Measurements from ENCODE around the gene ALKAL2.

ALKAL2 gene

DNA sequence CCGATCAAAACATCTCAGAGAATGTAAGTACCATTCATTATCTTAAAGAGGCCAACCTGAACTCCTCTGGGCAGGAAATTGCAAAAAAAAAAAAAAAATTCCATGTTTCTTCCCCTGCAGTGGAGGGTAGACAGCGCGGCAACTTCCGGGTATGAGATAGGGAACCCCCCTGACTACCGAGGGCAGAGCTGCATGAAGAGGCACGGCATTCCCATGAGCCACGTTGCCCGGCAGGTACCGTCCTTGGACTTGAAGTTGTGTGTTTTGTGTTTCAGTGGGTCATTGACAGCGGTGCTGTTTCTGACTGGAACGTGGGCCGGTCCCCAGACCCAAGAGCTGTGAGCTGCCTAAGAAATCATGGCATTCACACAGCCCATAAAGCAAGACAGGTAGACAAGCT lies 16.0 kb downstream of the ALKAL2 start:
- DNase-seq (ENCODE audit: low read depth in 2 of 2) = no peak

- no peak for DNase-seq (ENCODE audit: low read depth in 2 of 2)
Observed at GRCh38 chr2:270861-271260, 17.0 kb downstream of the ALKAL2 start.

DNA sequence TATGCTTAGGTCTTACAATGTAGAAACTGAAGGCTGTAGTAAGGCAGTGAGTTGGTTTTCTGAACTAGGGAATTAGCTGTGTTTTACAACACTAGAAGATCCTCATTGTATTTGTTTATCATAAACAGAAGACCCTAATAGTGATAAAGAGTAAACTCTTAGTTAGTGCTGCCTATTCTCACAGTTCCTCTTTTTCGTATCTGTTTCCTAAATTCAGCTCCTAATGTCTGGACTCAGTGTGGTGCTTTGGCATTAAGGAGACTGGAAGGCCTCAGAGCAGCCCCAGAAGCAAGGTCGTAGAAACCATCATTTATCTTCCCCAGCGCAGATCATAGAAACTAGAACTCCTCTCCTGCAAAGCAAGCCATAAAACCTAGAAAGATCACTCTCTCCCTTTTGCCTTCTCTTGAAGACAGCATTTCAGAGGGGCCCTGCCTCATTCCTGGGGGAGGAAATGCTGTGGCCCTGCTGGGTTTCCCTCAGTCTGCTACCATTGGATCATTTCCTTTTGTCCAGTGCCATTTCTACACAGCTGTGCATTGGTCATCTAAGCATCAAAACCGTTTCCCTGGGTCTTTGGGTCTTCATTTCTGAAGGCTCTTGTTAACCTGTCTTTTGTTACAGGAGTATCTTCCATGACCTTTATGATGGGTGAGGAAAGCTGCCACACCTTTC lies 18.4 kb downstream of the ALKAL2 start:
- DNase-seq (ENCODE audit: low read depth in 2 of 2) = no peak

DNA sequence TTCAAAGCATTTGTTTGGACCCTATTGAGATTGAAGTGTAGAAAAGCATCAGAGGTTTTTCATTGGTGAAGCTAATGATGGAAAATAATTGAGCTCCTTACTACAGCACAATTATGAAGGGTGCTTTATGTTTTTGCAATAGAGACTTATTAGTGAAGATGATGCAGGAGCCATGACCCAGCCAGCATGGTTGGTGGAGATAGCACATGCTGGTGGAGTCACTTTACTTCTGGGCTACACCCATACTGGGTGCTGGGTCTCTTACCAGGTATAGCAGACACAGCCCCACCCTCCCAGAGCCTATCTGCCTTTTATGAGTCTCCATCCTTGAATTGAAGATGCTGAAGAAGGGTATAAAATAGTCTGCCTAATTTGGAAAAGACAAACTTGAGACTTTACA lies 19.6 kb downstream of the ALKAL2 start:
- no peak for DNase-seq (ENCODE audit: low read depth in 2 of 2)

- DNase-seq (ENCODE audit: low read depth in 2 of 2) = peak; percentile 90 to 93
Observed at GRCh38 chr2:264493-265468, 23.1 kb downstream of the ALKAL2 start, which contains the start of gene ACP1. ACP1 (plus strand) TSS chr2:264947; CDS start chr2:264965, 18 bp downstream.

- peak; percentile 16 to 20 for DNase-seq (ENCODE audit: low read depth in 2 of 2)
Observed at GRCh38 chr2:263774-264492, 24.0 kb downstream of the ALKAL2 start, which contains the start of gene SH3YL1. SH3YL1 (minus strand) TSS chr2:264032; CDS start chr2:263984, 48 bp downstream.

GRCh38 chr2:263022-263738 lies 24.7 kb downstream of the ALKAL2 start:
- no peak for DNase-seq (ENCODE audit: low read depth in 2 of 2)

DNA sequence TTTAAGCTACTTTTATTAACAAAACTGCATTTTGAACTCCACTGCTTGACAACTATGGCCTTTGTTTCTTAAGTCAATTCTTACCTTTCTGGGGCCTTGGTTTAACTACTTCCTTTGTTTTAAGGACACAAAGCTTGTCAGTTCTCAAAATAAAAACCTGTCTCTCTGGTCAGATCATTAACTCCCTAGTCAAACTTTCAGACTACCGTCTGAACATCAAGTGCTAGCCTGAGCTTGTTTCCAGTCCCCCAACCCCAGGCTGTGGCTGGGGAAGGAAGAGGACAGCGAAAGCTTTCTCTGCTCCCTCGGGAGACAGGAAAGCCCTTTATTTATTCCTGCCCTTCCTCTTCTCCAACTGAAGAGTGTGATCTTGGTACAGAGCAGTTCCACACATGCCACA lies 25.8 kb downstream of the ALKAL2 start:
- no peak for DNase-seq (ENCODE audit: low read depth in 2 of 2)

- no peak for DNase-seq (ENCODE audit: low read depth in 2 of 2)
Observed at GRCh38 chr2:260507-261161, 27.3 kb downstream of the ALKAL2 start.

DNA sequence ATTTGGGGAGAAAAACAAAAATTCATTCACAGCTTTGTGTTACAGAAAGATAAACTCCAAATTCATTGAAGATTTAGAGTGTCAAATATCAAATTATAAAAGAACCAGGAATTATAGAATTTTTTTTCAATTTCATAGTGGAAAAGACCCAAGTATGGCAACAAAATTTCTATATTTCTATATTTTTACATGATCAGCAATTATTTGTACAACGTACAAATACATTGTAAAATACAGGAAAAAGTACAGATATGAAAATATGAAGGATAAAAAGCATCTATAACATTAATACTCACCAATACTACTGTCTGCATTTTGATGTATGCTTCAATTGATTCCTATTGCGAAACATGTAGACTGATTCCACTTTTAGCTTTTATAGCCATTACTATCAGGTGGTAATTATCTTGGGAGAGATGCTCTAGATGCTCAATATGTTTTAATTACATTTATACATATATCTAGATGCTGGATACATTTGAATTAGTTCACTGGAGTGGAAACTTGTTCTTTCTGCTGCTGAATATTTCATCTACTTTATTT lies 28.0 kb downstream of the ALKAL2 start:
- no peak for DNase-seq (ENCODE audit: low read depth in 2 of 2)

DNA sequence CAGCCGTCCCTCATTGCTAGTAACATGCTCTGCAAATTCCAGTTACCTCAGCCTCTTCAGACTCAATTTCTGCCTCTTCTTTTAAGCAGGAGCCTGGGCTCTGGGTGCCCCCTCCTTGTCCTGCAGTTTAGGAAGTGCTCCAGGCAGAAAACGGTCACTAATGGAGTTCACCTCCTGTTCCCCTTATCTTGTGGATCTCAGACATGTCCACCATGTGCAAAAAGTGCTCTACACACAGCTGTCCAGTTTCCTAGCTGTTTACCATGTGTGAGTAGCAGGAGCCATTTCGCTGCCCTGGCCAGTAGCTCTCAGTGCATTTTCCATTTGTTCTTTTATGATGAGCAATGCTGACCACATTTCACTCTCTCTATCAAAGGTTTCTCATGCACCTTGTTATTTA lies 29.0 kb downstream of the ALKAL2 start:
- no peak for DNase-seq (ENCODE audit: low read depth in 2 of 2)

- DNase-seq (ENCODE audit: low read depth in 2 of 2) = no peak
Observed at GRCh38 chr2:257842-258241, 30.0 kb downstream of the ALKAL2 start.

GRCh38 chr2:257429-257828 lies 30.5 kb downstream of the ALKAL2 start:
- no peak for DNase-seq (ENCODE audit: low read depth in 2 of 2)

GRCh38 chr2:256094-256493 lies 31.8 kb downstream of the ALKAL2 start:
- DNase-seq (ENCODE audit: low read depth in 2 of 2) = no peak

DNA sequence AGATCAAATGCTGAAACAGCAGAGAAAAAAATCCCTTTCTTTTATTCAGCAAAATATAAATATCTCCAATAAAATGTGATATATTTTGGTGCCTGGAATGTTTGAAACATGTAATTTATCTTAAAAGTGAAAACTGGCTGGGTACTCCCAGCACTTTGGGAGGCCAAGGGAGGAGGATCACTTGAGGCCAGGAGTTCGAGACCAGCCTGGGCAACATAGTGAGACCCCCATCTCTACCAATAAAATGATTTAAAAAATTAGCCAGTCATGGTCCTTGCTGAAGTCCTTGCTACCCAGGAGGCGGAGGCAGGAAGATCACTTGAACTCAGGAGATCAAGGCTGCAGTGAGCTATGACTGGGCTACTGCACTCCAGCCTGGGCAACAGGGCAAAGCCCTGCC lies 32.7 kb downstream of the ALKAL2 start:
- DNase-seq (ENCODE audit: low read depth in 2 of 2) = no peak

GRCh38 chr2:254241-254640 lies 33.6 kb downstream of the ALKAL2 start:
- DNase-seq (ENCODE audit: low read depth in 2 of 2) = no peak

GRCh38 chr2:253202-253638 lies 34.7 kb downstream of the ALKAL2 start:
- no peak for DNase-seq (ENCODE audit: low read depth in 2 of 2)

- no peak for DNase-seq (ENCODE audit: low read depth in 2 of 2)
Observed at GRCh38 chr2:252001-252602, 35.8 kb downstream of the ALKAL2 start.

- DNase-seq (ENCODE audit: low read depth in 2 of 2) = no peak
Observed at GRCh38 chr2:249538-250042, 38.3 kb downstream of the ALKAL2 start.

DNA sequence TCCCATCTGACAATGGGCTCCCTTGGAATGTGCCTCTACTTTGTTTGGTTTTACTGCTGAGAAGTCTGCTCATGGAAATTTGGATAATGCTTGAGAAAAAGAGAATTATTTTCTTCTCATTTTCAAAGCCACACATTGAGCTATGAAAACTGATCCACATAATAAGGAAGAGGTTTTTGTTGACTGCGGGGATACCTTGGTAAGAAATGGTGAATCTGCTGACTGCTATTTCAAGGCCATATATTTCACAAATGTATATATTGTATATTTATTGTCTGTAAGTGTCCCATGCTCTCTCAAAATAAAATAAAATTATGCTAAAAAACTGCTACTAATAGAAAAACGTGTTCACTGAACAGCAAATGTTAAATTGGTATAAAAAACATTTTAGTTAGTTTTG lies 39.2 kb downstream of the ALKAL2 start:
- no peak for DNase-seq (ENCODE audit: low read depth in 2 of 2)

Measured in stimulated activated CD8-positive, alpha-beta memory T cell treated with anti-CD3 and anti-CD28 coated beads, Interleukin-7, amount 100 ng/mL, for 1 hour (primary cell).